ENCODE measurements around the gene JMJD7.

- TF ChIP-seq EZH2phosphoT487 (IDR thresholded peaks at IDR 0.05; ENCODE audit: borderline replicate concordance, low read depth, low read length) (no peak), CTCF (conservative IDR thresholded peaks at IDR 0.05; ENCODE audit: low read length) (no peak)
Measured at GRCh38 chr15:41795996-41796856, 31.7 kb upstream of the JMJD7 start.
